K562 (cell line): ENCODE data around the gene ALKBH3. TPM values are rescaled to one million over a fixed set of nuclear protein-coding genes. Genes with fewer than 3 reads are reported as not detected.

ENCODE experiments used
- BRF1 ChIP-seq: IDR thresholded peaks from 3 replicates; pipeline ENCODE4 v1.6.1; 2011; ENCODE audit warnings: borderline replicate concordance, mild to moderate bottlenecking; ENCODE audit not compliant: insufficient read length; ENCODE audit errors: extremely low read depth
- CAMTA2 ChIP-seq: fragments of 250-450 bp; sonication (Bioruptor Pico); conservative IDR thresholded peaks from 2 replicates; pipeline ENCODE4 v1.5.1; 2022
- E2F6 ChIP-seq, 2 experiments: IDR thresholded peaks; 2 replicates each; pipeline ENCODE4 v1.6.1; 2011; ENCODE audit warnings: borderline replicate concordance in 1 of 2, control low read depth in 1 of 2, low read depth in 1 of 2, low read length in 1 of 2, mild to moderate bottlenecking in 1 of 2, mixed read lengths in 1 of 2, moderate library complexity in 1 of 2; ENCODE audit not compliant: insufficient read depth in 1 of 2, insufficient read length in 1 of 2, poor library complexity in 1 of 2, severe bottlenecking in 1 of 2; ENCODE audit errors: extremely low read depth in 1 of 2
- GTF2F1 ChIP-seq: IDR thresholded peaks from 2 replicates; pipeline ENCODE4 v1.6.1; 2011; ENCODE audit warnings: low read depth, low read length, improper control_type of control experiment
- HMG20A ChIP-seq: fragments of 450-650 bp; formaldehyde crosslinking; conservative IDR thresholded peaks from 2 replicates; pipeline ENCODE4 v1.4.0; 2020; ENCODE audit warnings: mild to moderate bottlenecking, mixed read lengths
- KDM1A ChIP-seq, 2 experiments: fragments of 450-650 bp; IDR thresholded peaks; 2 replicates each; pipeline ENCODE4 v1.6.1; 2016; ENCODE audit warnings: mild to moderate bottlenecking in 2 of 2
- MCM3 ChIP-seq: fragments of 450-650 bp; IDR thresholded peaks from 2 replicates; pipeline ENCODE4 v1.6.1; 2016
- NCOA6 ChIP-seq: fragments of 450-650 bp; IDR thresholded peaks from 2 replicates; pipeline ENCODE4 v1.6.1; 2017; ENCODE audit warnings: mild to moderate bottlenecking
- NR2F6 ChIP-seq: fragments of 450-650 bp; formaldehyde crosslinking; IDR thresholded peaks from 2 replicates; pipeline ENCODE4 v1.4.0; 2020; ENCODE audit warnings: mild to moderate bottlenecking
- RFX7 ChIP-seq: fragments of 250-450 bp; sonication (Bioruptor Pico); IDR thresholded peaks from 2 replicates; pipeline ENCODE4 v1.5.1; 2021; ENCODE audit warnings: mild to moderate bottlenecking
- RUNX1 ChIP-seq: sonication (generic); IDR thresholded peaks from 2 replicates; pipeline ENCODE4 v1.6.1; 2016; ENCODE audit warnings: antibody characterized with exemption, low read depth
- SMAD3 ChIP-seq: fragments of 450-650 bp; formaldehyde crosslinking; conservative IDR thresholded peaks from 2 replicates; pipeline ENCODE4 v1.4.0; 2020; ENCODE audit warnings: mild to moderate bottlenecking
- SOX6 ChIP-seq: fragments of 450-650 bp; IDR thresholded peaks from 2 replicates; pipeline ENCODE4 v1.6.1; 2014; ENCODE audit warnings: mild to moderate bottlenecking
- SPI1 ChIP-seq: IDR thresholded peaks from 2 replicates; pipeline ENCODE4 v1.6.1; 2011; ENCODE audit warnings: low read depth, low read length, control low read depth, borderline replicate concordance
- TCF3 ChIP-seq: sonication (generic); formaldehyde crosslinking; IDR thresholded peaks from 2 replicates; pipeline ENCODE4 v1.4.0; 2020; ENCODE audit warnings: mild to moderate bottlenecking, missing genetic modification reagents
- TCF7 ChIP-seq: sonication (generic); IDR thresholded peaks from 2 replicates; pipeline ENCODE4 v1.6.1; 2016; ENCODE audit warnings: antibody characterized with exemption, borderline replicate concordance
- TEAD2 ChIP-seq: fragments of 450-650 bp; IDR thresholded peaks from 2 replicates; pipeline ENCODE4 v1.6.1; 2016; ENCODE audit warnings: missing genetic modification characterization, control low read depth, missing compliant biosample characterization
- THRA ChIP-seq: fragments of 450-650 bp; IDR thresholded peaks from 2 replicates; pipeline ENCODE4 v1.6.1; 2017; ENCODE audit warnings: mild to moderate bottlenecking, moderate library complexity
- ZNF143 ChIP-seq: sonication (generic); formaldehyde crosslinking; IDR thresholded peaks from 2 replicates; pipeline ENCODE4 v1.9.0; 2022; ENCODE audit warnings: mild to moderate bottlenecking, missing genetic modification reagents
- ZNF224 ChIP-seq: sonication (generic); formaldehyde crosslinking; IDR thresholded peaks from 2 replicates; pipeline ENCODE4 v1.8.0; 2022; ENCODE audit warnings: mild to moderate bottlenecking, missing genetic modification reagents
- ZNF280B ChIP-seq: fragments of 250-450 bp; sonication (Bioruptor Pico); IDR thresholded peaks from 2 replicates; pipeline ENCODE4 v1.5.1; 2021; ENCODE audit warnings: mild to moderate bottlenecking
- ZNF507 ChIP-seq: conservative IDR thresholded peaks from 2 replicates; pipeline ENCODE4 v1.6.1; 2017; ENCODE audit warnings: missing genetic modification characterization, missing compliant biosample characterization
- ZNF668 ChIP-seq: fragments of 250-450 bp; sonication (Bioruptor Pico); IDR thresholded peaks from 2 replicates; pipeline ENCODE4 v1.8.0; 2022; ENCODE audit warnings: mild to moderate bottlenecking, inconsistent platforms
- polyA plus RNA-seq, 8 experiments: library from polyadenylated mRNA; depleted of rRNA in 4 of 8; stranded (reverse) in 5 of 8; unstranded in 3 of 8; fragments of >200 nt; fragmentation: Nextera tagmentation in 2 of 8; fragmentation: Illumina TruSeq in 1 of 8; extraction: Ambion mirVana in 2 of 8; extraction: Trizol in 1 of 8; gene quantifications; 2 replicates each; pipeline versions ENCODE4 v1.2.1 to v1.2.3, GENCODE V29; 2011 to 2014; ENCODE audit warnings: inconsistent platforms in 1 of 8, missing spikeins in 1 of 8
- total RNA-seq, 7 experiments: library from RNA; depleted of rRNA in 6 of 7; stranded (reverse); fragments of >200 nt in 6 of 7; fragmentation: Illumina TruSeq in 2 of 7; extraction: Trizol in 2 of 7; gene quantifications; 2 replicates each; pipeline versions ENCODE4 v1.2.1 to v1.2.3, GENCODE V29; 2011 to 2021; ENCODE audit warnings: low replicate concordance in 1 of 7
- TF ChIP-seq, protein P1 (sequence below), 2 experiments: fragments of 450-650 bp in 1 of 2; sonication (generic) in 1 of 2; formaldehyde crosslinking; conservative IDR thresholded peaks; 2 replicates each; pipeline versions ENCODE4 v1.4.0 to v1.8.1; 2020 to 2022; ENCODE audit warnings: mild to moderate bottlenecking in 1 of 2, missing genetic modification reagents in 1 of 2
- TF ChIP-seq, protein P2 (sequence below): sonication (generic); formaldehyde crosslinking; IDR thresholded peaks from 2 replicates; pipeline ENCODE4 v1.8.0; 2022; ENCODE audit warnings: missing genetic modification reagents, mild to moderate bottlenecking, moderate library complexity, borderline replicate concordance

Gene ALKBH3
- total and polyA plus RNA-seq, 9 of the 15 experiments (the other 6 are each of a cell fraction or from before 2014, with no cell fraction given): 16.0 to 49.9 (median 36.5) TPM

DNA sequence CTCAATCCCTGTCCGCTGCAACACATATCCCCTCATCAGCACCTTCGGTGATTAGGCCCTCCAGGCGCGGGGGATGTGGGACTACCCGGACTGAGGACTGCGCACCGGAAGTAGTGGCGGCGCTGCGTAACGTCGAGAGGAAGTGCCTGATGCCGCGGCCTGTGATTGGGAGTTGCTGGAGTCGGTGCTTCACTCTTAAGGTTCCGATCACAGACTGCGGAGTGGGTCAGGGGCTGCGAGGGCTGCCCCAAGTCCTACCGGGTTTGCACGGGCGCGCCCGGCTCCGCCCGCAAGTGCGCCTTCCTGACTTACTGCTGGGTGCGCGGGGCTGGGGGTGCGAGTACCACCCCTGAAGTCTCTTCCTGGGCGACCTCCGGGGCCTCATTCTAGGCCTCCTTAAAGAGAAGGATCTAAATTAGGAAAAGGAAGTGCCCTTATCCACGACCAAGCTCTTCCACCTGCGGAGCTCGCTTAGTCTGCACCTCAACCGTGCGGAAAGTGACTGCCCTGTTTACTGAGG lies at the start of gene ALKBH3 (continued):
- TF ChIP-seq SPI1 (peak; percentile 39; the same call in 1 of the 2 replicates), THRA (no peak), SOX6 (no peak; the same call in 1 of the 2 replicates), KDM1A (IDR thresholded peaks at IDR 0.05) (no peak), TCF3 (CRISPR knock-in tag) (no peak; the same call in 1 of the 2 replicates), GTF2F1 (no peak), TCF7 (0 out of 2 replicates have a peak, but pooled peaks have one; percentile 59), NR2F6 (CRISPR knock-in tag) (no peak), E2F6 (IDR thresholded peaks at IDR 0.05; ENCODE audit: borderline replicate concordance in 1 of 2, extremely low read depth in 1 of 2, insufficient read depth in 1 of 2, insufficient read length in 1 of 2, low read depth in 1 of 2, low read length in 1 of 2, poor library complexity in 1 of 2, severe bottlenecking in 1 of 2) (peak in 1 of 2 experiments; percentile 5), BRF1 (no peak), CAMTA2 (CRISPR knock-in tag) (no peak), ZNF224 (no peak), RUNX1 (no peak), SMAD3 (0 out of 2 replicates have a peak, but pooled peaks have one; percentile 18), RFX7 (CRISPR knock-in tag) (no peak), ZNF668 (0 out of 2 replicates have a peak, but pooled peaks have one; percentile 75), MCM3 (no peak), ZNF280B (CRISPR knock-in tag) (no peak), HMG20A (no peak), ZNF507 (tag) (no peak), NCOA6 (peak; percentile 82), TEAD2 (tag) (no peak), ZNF143 (no peak)
- TF ChIP-seq, protein P1, sequence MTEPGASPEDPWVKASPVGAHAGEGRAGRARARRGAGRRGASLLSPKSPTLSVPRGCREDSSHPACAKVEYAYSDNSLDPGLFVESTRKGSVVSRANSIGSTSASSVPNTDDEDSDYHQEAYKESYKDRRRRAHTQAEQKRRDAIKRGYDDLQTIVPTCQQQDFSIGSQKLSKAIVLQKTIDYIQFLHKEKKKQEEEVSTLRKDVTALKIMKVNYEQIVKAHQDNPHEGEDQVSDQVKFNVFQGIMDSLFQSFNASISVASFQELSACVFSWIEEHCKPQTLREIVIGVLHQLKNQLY (CRISPR knock-in tag; conservative IDR thresholded peaks at IDR 0.05): no peak
- TF ChIP-seq, protein P2, sequence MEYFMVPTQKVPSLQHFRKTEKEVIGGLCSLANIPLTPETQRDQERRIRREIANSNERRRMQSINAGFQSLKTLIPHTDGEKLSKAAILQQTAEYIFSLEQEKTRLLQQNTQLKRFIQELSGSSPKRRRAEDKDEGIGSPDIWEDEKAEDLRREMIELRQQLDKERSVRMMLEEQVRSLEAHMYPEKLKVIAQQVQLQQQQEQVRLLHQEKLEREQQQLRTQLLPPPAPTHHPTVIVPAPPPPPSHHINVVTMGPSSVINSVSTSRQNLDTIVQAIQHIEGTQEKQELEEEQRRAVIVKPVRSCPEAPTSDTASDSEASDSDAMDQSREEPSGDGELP (CRISPR knock-in tag): peak; percentile 64; the same call in 1 of the 2 replicates
